GM12872 (cell line): ENCODE results near the gene NRDE2.

Source experiments
- TF ChIP-seq, protein P1 (sequence below): IDR thresholded peaks from 3 replicates; pipeline ENCODE4 v1.5.1; 2011; ENCODE audit warnings: low read depth, mild to moderate bottlenecking, low read length, moderate library complexity; ENCODE audit not compliant: insufficient read depth

Gene NRDE2

DNA sequence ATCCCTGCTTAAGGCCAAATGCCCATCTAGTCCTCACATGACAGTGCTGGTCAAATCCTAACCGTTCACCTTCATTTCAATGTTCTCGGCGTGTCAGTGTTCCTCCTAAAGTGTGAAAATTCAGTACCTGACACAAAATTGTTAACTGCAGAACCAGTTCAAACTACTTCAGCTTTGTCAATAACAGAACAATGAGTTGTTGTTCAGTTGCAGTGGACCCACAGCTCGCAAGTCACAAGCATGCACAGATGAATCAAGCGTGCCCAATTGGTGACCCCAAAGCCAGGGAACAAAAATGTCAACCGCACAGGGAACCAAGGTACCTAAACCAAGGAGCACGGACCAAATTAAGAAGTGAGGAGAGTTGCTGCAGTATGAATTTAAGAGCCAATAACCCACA is 23.2 kb downstream of the NRDE2 start:
- TF ChIP-seq, protein P1, sequence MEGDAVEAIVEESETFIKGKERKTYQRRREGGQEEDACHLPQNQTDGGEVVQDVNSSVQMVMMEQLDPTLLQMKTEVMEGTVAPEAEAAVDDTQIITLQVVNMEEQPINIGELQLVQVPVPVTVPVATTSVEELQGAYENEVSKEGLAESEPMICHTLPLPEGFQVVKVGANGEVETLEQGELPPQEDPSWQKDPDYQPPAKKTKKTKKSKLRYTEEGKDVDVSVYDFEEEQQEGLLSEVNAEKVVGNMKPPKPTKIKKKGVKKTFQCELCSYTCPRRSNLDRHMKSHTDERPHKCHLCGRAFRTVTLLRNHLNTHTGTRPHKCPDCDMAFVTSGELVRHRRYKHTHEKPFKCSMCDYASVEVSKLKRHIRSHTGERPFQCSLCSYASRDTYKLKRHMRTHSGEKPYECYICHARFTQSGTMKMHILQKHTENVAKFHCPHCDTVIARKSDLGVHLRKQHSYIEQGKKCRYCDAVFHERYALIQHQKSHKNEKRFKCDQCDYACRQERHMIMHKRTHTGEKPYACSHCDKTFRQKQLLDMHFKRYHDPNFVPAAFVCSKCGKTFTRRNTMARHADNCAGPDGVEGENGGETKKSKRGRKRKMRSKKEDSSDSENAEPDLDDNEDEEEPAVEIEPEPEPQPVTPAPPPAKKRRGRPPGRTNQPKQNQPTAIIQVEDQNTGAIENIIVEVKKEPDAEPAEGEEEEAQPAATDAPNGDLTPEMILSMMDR, result no peak

DNA sequence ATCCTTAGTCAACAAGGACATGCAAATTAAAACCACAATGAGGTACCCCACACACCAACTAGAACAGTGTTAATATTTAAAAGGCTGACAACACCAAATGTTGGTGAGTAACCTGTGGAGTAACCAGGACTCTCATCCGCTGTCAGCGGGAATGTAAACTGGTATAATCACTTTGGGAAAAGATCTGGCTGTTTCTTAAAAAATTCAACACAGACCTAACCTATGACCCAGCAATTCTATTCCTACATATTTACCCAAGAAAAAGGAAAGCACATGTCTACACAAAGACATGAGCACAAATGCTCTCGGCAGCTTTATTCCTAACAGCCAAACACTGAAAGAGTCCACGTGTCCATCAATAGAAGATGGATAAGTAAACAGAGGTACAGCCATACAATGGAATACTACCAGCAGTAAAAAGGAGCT is 26.6 kb downstream of the NRDE2 start:
- TF ChIP-seq, protein P1, result no peak

GRCh38 chr14:90304502-90304901 is 27.2 kb downstream of the NRDE2 start:
- TF ChIP-seq, protein P1, result no peak

DNA sequence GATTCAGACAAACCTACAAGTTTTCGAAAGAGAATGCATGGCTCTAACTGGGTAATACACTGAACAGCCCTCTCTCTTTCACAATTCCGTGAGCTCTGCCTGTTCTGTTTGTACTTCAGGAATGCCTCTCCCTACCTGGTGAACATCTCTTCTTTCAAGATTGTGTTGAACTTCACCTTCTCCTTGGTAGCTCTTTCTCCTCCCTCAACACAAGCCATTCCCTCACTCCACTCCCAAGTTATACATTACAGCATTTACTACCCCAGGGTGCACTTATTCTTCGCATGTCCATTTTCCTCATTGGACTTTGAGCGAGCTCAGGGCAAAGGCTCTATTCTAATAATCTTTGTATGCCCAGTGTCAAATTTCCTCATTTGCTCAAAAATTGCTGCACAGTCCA is 28.3 kb downstream of the NRDE2 start:
- TF ChIP-seq, protein P1, result no peak

DNA sequence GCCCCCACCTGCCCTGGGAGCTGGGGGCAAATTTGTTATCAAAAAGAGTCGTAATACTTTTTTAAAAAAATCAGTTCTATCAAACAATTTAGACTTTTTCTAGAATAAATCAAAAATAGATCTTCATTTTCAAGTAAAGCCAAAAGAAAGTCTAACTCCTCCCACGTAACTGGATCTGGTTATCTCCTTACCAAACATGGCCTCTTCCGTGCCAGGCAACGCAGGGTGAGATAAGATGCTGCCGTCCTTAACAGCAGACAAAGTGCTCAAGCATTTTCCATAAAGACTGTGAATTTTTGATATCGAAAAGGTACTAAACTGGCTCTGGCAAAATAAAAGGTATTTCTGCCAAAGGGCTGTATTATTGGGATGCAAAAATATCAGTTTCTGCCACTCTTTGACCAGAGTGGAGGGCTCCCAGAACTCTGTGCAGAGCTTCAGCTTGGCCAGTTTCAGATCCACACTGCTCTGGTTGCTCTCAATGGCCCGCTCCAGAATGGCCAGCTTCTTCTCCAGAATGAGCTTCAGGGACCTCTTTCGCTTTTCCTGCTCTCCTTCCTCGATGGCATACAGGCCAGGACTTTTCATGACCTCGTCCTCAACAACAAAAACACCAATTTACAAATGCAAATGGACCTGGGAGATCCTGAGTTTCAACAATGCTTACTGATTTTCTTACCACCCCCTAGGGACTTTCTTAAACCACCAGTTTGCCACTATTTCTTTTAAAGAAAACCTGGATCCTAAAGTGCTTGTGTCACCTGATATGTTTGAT is 29.0 kb downstream of the NRDE2 start:
- TF ChIP-seq, protein P1, result no peak

DNA sequence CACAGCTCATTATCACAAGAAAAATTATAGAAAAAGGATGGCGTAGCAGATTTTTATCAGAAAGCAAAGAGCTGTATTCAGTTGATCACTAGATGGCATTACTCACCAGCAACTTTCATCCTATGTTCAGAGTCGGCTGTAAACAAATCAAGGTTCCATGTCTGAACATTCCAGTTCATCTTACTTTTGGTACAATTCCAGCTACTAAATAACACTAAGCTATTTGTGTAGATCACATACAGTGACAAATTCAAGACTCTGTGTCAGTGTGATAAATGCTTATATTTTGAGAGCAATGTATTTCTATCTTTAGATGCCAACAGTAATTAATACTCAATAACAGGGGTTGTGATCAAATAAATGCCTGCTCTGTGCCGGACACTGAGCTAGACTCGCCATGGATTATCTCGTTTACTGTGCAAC is 30.1 kb downstream of the NRDE2 start:
- TF ChIP-seq, protein P1, result peak; percentile 15; the same call in 1 of the 3 replicates

- TF ChIP-seq, protein P1, result no peak
These were observed 30.6 kb downstream of the NRDE2 start for GRCh38 chr14:90301122-90301521.
